Stimulated activated CD8-positive, alpha-beta memory T cell treated with anti-CD3 and anti-CD28 coated beads, Interleukin-15, amount 100 ng/mL, for 1 hour (primary cell): ENCODE results near the gene SMIM22.

ENCODE experiments used
- DNase-seq: peaks from one replicate; pipeline ENCODE4 v3.0.0-alpha.2; 2020; ENCODE audit warnings: low read depth

Gene SMIM22

GRCh38 chr16:4814542-4815173 is 19.5 kb downstream of the SMIM22 start:
- no peak for DNase-seq

GRCh38 chr16:4820652-4821051 is 25.5 kb downstream of the SMIM22 start:
- no peak for DNase-seq

GRCh38 chr16:4825196-4825595 is 30.0 kb downstream of the SMIM22 start:
- no peak for DNase-seq

DNA sequence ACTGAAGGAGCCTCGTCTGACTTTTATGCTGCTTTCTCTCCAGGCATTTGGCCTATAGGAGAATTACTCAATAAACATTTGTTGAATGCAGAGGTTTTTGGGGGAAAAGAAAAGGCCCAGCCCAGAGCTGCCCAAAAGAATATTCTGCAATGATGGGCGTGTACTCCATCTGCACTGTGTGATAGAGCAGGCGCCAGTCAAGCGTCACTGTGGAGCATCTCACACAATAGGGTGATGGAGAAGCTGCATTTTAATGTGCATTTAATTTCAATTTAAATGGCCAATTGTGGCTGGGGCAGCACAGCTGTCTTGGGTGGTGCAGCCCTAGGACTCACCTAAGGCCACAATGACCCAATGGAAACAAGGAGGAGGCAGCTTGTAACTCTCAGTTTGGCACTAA is 31.4 kb downstream of the SMIM22 start:
- DNase-seq, result no peak

DNA sequence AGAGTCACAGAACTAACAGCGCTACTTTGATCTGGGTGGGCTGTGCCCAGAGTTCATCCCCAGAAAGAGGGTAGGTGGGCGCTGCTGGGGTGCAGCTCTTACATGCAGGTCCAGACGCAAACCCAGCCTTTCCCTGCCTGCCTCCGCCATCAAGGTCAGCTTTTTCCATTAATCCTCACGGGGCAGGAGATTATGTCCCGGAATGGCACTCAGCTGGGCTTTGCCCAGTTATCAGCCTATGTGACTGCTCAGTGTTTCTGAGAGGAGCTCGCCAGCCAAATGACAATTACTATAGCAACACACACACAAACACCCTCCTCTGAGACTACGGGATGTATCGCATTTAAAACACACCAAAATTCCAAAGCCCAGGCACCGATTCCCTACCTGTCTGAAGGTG is 31.8 kb downstream of the SMIM22 start:
- no peak for DNase-seq

- DNase-seq, result no peak
Observed at GRCh38 chr16:4828567-4829321, 33.6 kb downstream of the SMIM22 start.

DNA sequence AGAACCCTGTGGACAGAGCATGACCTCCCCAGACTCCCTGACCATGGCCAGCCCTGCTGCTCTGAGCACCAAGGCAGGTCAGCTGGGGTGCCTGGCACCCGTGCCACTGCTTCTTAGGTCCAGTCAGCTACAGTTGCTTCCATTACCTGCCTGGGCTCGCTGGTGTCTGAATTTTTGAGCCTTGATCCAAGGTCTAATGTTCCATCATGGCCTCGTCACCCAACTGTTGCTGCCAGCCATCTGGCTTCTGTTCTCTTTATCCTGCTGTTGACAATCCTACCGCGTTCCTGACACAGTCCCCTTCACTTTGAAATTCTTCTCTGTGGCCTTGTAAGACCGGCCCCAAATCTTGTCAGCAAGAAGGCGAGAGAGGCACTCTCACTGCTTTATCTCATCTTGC is 35.2 kb downstream of the SMIM22 start:
- no peak for DNase-seq

DNA sequence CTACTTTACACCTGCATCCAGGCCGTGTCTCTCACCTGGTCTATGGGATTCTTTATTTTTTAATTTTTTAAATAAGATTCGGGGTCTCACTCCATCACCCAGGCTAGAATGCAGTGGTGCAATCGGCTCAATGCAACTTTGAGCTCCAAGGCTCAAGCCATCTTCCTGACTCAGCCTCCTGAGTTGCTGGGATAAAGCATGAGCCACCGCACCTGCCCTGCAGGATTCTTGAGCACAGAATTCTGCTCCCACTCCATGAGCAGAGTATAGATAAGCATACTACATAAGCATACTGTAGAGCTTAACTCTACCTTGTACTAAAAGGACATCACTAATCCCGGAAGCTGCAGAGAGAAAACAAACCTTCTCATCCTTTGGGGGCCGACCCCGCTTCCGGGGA is 36.4 kb downstream of the SMIM22 start:
- DNase-seq, result no peak

DNA sequence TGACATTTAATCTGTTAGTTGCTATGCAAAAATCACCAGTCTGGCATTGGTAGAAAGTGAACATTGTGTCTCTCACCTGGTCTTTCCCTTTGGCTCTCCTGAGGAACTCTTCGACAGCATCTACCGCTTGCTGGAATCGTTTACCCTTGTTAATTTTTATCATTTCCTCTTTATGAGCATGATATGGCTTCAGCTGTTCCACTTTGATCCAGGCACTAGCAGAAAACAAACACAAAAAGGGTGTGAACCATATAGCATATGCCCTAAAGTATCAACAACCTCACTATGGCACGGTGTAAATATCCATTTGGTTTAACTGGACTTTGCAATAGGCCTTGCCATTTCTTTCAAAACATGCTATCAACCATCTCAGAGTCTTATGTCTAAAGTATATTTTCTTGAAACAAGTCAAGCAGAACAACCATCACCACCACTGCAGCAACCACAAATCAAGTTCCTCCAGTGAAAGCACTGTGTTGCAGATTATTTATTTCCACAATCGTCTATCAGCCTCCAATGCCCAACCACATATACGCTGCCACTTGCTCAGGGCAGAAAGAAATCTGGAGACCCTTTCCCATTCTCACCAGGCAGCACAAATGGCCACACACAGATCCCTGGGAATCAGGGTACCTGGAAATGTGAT is 37.7 kb downstream of the SMIM22 start:
- no peak for DNase-seq

DNA sequence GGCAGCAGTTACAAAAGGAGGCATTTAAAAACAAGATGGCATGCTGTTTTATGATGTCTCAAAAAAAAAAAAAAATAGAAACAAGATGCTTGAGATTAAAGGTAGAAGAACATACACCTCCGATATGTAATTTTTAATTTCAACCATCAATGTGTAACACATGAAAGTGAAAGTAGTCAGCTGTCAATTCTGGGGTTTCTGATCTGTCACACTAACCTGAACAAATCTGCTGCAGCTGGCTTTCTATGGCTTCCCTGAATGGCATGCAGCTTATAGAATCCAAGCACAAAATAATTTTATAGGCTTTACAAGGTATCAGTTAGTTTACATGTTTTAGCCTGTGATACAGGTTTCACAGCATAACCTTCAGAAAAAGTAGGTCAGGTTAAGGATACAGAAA is 38.4 kb downstream of the SMIM22 start:
- DNase-seq, result no peak

DNA sequence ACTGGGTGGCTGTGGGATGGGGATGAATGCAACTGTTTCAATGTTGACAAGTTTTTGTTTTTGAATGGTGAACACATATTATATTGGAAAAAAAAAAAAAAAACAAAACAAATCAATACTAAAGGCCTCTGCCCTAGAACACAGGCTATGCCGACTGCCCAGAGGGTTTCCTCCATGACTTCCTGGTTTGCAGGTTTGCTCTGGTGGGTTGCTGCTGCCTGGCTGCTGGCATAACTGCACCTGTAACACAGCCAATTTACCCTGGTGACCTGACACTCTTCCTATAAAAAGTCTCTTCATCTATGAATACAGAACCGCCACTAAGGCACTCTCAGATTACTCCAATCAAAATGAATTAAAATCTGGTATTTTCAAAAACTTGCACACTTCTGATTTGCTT is 41.6 kb downstream of the SMIM22 start:
- no peak for DNase-seq

DNA sequence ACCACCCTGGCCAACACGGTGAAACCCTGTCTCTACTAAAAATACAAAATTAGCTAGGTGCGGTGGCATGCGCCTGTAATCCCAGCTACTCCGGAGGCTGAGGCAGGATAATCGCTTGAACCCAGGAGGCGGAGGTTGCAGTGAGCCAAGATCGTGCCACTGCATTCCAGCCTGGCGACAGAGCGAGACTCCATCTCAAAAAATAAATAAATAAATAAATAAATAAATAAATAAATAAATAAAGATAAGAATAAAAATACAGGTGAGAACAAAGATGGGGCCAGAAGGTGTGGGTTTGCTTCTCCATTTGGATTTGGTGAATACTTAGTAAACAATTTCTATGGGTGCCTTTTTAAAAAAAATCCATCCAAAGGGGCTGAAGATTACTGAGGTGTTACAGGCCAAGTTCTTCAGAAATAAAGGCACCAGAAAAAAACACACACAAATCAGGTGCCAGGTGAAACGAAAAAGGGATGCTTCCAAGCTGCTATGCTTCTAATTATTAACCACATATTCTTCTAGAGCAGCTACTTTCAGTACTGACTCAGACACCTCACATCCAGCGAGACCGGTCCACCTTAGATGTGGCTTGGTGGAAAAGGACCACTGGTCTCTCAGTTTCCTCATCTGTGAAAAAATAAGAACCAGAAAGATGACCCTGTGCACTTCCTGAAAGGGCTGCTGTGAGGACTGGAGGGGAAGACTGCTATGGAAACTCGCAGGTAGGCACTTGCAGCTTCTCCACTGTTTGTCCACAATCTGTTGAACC is 42.7 kb downstream of the SMIM22 start:
- DNase-seq, result no peak

- DNase-seq, result no peak
Observed at GRCh38 chr16:4839942-4840341, 44.8 kb downstream of the SMIM22 start.

DNA sequence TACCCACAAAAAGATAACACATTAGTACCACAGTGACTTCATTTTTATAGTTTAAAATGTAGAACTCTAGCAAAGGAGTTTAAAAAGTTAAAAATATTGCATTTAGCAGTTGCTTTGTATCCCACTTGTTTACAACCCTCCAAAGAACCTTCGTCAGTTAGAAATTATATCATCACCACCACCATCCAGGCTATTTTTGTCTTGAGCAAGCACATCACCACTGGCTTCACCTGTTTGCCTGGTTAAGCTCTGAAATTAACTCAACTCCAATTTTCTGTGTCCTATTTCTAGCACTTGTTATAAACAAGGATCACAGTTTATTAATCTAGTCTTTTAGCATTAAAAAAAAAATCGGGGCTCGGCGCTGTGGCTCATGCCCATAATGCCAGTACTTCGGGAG is 45.8 kb downstream of the SMIM22 start:
- no peak for DNase-seq
